ENCODE data around the gene SMYD3. TPM values are rescaled to one million over a fixed set of nuclear protein-coding genes. Genes with fewer than 3 reads are reported as not detected.
A peak's percentile ranks its signal among the peaks of the same experiment; 100 is the strongest.

The SMYD3 gene
- total RNA-seq, 1 donor from 2014 or later, result 22.3 TPM

DNA sequence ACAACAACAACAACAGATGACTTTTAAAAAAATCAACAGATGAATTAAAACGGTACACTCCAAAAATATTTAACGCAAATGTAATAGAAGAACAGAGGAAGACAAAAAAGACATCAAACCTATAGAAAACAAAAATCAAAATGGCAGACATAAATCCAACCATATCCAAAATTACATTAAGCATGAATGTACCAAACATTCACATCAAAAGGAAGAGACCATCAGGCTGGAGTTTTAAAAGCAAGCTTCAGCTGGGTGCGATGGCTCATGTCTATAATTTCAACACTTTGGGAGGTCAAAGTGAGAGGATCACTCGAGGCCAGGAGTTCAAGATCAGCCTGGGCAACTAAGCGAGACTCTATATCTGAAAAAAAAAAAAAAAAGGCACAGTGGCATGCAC is 116.2 kb downstream of the SMYD3 start:
- Histone ChIP-seq H3K36me3 (no peaks in the 10 kb centered on the region), H3K4me3 (no peak overlapping the region), H3K27ac (no peak overlapping the region), H3K27me3 (no peaks in the 10 kb centered on the region), H3K9me3 (no peaks in the 10 kb centered on the region), H3K4me1 (no peaks in the 10 kb centered on the region)
- DNase-seq (ENCODE audit: extremely low spot score in 2 of 2), result no peak
- intact Hi-C loops (cut with DNase I), result loop anchor here (1.0 kb wide), 1 partner anchor 44 kb away; no protein-coding TSS in a partner anchor
- TF ChIP-seq POLR2AphosphoS5 (IDR thresholded peaks at IDR 0.05; ENCODE audit: insufficient read depth in 1 of 2, low read depth in 1 of 2), result no peak
- TF ChIP-seq POLR2A (IDR thresholded peaks at IDR 0.05), result no peak
- TF ChIP-seq, protein P1, sequence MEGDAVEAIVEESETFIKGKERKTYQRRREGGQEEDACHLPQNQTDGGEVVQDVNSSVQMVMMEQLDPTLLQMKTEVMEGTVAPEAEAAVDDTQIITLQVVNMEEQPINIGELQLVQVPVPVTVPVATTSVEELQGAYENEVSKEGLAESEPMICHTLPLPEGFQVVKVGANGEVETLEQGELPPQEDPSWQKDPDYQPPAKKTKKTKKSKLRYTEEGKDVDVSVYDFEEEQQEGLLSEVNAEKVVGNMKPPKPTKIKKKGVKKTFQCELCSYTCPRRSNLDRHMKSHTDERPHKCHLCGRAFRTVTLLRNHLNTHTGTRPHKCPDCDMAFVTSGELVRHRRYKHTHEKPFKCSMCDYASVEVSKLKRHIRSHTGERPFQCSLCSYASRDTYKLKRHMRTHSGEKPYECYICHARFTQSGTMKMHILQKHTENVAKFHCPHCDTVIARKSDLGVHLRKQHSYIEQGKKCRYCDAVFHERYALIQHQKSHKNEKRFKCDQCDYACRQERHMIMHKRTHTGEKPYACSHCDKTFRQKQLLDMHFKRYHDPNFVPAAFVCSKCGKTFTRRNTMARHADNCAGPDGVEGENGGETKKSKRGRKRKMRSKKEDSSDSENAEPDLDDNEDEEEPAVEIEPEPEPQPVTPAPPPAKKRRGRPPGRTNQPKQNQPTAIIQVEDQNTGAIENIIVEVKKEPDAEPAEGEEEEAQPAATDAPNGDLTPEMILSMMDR (IDR thresholded peaks at IDR 0.05), result no peak

DNA sequence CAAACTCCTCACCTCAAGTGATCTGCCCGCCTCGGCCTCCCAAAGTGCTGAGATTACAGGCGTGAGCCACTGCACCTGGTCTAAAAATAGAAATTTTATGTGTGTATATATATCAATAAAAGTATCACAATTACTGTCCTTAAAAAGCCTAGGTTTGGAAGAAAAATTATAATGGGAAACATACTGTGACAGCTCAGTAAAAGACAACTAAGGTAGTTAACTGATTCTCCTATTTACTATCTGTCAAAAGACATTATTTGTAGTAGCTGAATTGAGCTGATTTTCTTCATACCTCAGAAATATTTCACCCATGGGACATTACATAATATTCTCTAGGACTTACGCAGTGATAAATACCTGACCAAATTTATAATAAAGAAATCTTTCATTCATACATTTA is 122.5 kb downstream of the SMYD3 start:
- H3K36me3 ChIP-seq, result no peaks in the 10 kb centered on the region
- no peaks in the 10 kb centered on the region for H3K4me1 ChIP-seq
- no peak overlapping the region for H3K27ac ChIP-seq
- H3K27me3 ChIP-seq, result no peaks in the 10 kb centered on the region
- H3K4me3 ChIP-seq, result no peak overlapping the region
- intact Hi-C loops (cut with DNase I), result no loop called here
- DNase-seq (ENCODE audit: extremely low spot score in 2 of 2), result no peak
- TF ChIP-seq POLR2AphosphoS5 (IDR thresholded peaks at IDR 0.05; ENCODE audit: insufficient read depth in 1 of 2, low read depth in 1 of 2), result no peak
- TF ChIP-seq, protein P1 (IDR thresholded peaks at IDR 0.05), result no peak
- TF ChIP-seq POLR2A (IDR thresholded peaks at IDR 0.05), result no peak
- H3K9me3 ChIP-seq, result no peaks in the 10 kb centered on the region

DNA sequence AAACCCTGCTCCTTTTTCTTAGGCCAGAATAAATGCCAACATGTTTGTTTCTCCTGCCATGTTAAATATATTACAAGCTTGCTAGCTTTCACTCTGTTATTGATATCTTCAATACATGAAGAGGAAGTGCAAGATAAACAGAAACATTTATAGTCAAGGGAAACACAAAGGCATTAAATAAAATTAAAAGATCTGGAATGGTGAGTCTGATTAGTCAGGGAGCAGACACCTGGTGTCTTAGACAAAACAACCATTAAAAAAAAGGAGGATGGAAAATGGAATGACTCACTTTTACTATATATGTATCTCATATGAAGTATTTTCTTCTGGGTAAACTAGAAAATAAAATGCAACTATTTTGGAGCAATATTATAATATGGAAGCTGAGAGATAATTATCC is 123.3 kb downstream of the SMYD3 start:
- intact Hi-C loops (cut with DNase I), result no loop called here
- Histone ChIP-seq H3K9me3 (no peaks in the 10 kb centered on the region), H3K27ac (no peak overlapping the region), H3K27me3 (no peaks in the 10 kb centered on the region), H3K36me3 (no peaks in the 10 kb centered on the region), H3K4me1 (no peaks in the 10 kb centered on the region), H3K4me3 (no peak overlapping the region)
- TF ChIP-seq POLR2AphosphoS5 (IDR thresholded peaks at IDR 0.05; ENCODE audit: insufficient read depth in 1 of 2, low read depth in 1 of 2) (no peak), POLR2A (IDR thresholded peaks at IDR 0.05) (no peak)
- TF ChIP-seq, protein P1 (IDR thresholded peaks at IDR 0.05), result no peak
- DNase-seq (ENCODE audit: extremely low spot score in 2 of 2), result no peak

DNA sequence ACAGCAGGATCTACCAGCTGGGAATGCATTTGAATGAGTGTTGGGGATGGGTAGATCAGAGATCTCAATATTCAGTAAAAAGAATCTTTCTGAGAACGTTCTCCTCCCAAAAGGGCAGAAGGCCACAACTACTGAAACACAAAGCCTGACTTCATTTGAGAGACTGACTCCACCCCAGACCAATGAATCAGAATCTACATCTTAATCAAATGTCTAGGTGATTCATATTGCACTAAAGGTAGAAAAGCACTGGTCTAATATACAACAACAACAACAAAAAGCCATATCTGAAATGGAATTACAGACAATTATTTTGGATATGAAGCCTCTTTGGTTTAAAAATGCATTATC is 123.9 kb downstream of the SMYD3 start:
- DNase-seq (ENCODE audit: extremely low spot score in 2 of 2), result no peak
- intact Hi-C loops (cut with DNase I), result no loop called here
- Histone ChIP-seq H3K36me3 (no peaks in the 10 kb centered on the region), H3K4me3 (no peak overlapping the region), H3K4me1 (no peaks in the 10 kb centered on the region), H3K27ac (no peak overlapping the region), H3K9me3 (no peaks in the 10 kb centered on the region), H3K27me3 (no peaks in the 10 kb centered on the region)
- TF ChIP-seq, protein P1 (IDR thresholded peaks at IDR 0.05), result no peak
- TF ChIP-seq POLR2AphosphoS5 (IDR thresholded peaks at IDR 0.05; ENCODE audit: insufficient read depth in 1 of 2, low read depth in 1 of 2), result peak in 1 of 2 donors; percentile 15
- no peak for TF ChIP-seq POLR2A (IDR thresholded peaks at IDR 0.05)

DNA sequence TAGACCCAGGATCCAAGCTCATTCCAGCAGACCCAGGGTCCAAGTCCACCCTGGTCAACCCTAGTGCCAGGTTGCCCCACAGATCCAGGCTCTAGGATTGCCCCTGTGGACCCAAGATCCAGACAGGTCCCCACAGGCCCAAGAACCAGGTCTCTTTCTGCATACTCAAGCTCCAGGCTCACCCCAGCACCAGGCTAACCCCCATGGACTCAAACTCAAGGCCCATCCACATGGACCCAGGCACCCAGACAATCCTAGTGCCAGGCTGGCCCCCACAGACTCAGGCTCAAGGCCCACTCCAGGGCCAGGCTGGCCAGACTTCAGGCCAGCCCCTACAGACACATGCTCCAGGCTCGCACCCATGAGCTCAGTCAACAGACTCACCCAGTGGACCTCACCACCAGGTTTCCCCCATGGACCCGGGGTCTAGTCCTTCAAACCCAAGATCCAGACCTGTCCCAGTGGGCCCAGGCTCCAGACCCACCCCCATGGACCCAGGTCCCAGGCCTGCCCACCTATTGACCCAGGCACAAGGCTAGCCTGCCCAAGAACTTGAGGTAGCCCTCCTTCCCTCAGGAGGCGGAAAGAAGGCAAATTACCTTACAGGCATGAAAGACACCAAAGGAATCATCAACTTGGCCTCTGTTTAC is 124.4 kb downstream of the SMYD3 start:
- intact Hi-C loops (cut with DNase I), result no loop called here
- H3K27me3 ChIP-seq, result no peaks in the 10 kb centered on the region
- H3K4me3 ChIP-seq, result no peak overlapping the region
- TF ChIP-seq POLR2A (IDR thresholded peaks at IDR 0.05), result no peak
- TF ChIP-seq, protein P1 (IDR thresholded peaks at IDR 0.05), result no peak
- TF ChIP-seq POLR2AphosphoS5 (IDR thresholded peaks at IDR 0.05; ENCODE audit: insufficient read depth in 1 of 2, low read depth in 1 of 2), result no peak
- no peaks in the 10 kb centered on the region for H3K9me3 ChIP-seq
- no peaks in the 10 kb centered on the region for H3K4me1 ChIP-seq
- DNase-seq (ENCODE audit: extremely low spot score in 2 of 2), result no peak
- H3K36me3 ChIP-seq, result no peaks in the 10 kb centered on the region
- no peak overlapping the region for H3K27ac ChIP-seq
